SKM-1 (cell line): ENCODE data around the gene BBLN.

Experiments
- DNase-seq: peaks from one replicate; lab custom pipeline; 2025; ENCODE audit not compliant: unreplicated experiment; lab: John Stamatoyannopoulos, UW

BBLN gene

DNA sequence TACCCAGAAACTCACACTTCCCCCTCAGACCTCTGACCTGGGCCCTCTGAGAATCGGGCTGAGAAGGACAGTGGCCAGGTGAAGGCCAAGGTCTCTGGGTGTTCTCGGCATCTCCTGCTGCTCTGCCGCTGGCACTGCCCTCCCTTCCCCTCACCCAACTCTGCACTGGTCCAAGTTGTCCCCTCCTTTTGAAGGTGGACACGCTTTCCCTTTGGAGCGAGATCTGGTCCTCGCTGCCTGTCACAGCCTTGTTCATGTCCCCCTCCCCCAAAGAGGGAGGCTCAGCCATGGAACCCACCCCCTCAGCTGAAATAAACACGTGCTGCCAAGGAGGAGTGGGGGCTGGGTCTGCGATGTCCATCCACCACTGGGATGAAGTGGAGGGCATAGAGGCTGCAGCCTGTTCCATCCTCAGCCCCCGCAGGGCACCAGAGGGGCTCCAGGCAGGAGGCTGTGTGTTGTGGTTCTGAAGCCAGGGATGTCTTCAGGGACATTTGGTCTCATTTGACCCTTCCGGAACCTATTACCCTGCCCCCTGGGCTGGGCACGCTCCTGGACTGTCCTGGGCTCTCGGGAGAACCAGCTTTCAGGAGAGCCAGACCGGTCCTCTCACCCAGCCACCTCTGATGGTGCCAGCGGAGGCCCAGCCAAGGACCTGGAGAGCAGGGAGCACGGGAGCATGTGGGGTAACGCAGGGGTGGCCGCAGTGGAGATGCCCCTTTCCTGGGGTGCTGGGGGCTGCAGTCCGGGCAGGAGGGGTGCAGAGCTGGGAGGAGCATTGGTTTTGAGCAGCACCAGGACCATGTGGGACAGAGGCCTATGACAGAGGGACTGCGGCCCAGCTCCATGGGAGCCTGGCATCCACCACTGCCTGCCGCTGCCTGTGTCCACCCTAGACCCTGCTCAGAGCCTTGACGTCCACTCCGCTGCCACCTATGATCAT lies 15.6 kb upstream of the BBLN start:
- no peak for DNase-seq

DNA sequence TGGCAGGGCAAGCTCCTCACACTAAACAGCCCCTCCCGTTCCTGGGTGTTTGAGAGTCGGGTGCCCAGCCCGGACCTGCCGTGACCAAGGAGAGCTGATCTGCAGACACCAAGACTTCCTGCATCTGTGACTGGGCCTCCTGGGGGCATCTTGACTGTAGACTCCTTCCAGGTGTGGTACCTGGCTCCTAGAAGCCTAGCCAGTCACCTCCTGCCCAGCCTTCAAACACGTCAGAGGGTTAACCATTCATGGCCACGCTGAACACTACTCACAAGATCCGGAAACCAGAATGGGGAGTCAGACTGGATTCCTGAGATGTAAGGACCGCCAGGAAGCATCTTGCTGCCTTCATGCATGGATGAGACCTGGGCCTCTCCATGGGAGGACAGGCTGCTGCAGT lies 14.5 kb upstream of the BBLN start:
- DNase-seq, result no peak

DNA sequence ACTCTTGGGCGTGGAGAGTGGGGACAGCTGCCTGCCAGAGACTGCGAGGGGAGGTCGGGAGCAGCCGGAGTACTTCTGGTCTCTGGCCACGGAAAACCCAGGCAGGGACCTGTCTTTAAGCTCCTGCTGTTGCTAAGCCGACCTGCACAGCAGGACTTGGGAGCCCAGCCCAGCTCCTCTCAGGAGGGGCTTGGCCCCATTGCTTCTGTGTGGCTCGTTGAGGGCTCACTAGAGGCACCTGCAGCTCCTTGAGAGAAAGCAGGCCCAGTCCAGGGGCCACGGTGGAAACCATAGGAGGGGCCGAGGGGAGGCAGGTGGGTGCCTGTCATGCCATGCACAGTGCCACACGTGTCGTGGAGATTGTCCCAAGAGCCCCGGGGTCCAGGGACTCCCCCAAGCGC lies 14.1 kb upstream of the BBLN start:
- no peak for DNase-seq

DNA sequence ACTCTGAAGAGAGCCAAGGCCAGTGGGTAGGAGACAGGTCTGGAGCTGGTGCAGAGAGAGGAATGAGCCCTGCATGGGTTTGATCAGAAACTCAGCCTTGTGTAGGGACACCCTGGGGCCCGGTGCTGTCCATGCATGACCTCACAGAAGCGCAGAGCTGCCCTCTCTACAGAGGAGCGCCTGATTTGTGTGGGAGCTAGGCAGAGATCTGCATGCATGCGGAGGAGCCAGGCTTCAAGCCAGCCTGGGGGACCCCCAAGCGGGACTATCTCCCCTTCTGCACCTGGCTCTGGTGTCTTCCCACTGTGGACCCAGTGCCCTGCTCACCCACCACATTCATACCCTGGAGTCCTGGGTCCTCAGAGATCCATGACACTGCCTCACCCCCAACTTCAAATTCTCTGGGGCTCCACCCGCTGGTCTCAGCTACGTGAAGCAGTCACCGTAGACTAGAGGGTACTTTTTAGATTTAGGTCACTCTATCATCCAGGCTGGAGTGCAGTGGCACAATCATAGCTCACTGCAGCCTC lies 13.4 kb upstream of the BBLN start:
- no peak for DNase-seq

DNA sequence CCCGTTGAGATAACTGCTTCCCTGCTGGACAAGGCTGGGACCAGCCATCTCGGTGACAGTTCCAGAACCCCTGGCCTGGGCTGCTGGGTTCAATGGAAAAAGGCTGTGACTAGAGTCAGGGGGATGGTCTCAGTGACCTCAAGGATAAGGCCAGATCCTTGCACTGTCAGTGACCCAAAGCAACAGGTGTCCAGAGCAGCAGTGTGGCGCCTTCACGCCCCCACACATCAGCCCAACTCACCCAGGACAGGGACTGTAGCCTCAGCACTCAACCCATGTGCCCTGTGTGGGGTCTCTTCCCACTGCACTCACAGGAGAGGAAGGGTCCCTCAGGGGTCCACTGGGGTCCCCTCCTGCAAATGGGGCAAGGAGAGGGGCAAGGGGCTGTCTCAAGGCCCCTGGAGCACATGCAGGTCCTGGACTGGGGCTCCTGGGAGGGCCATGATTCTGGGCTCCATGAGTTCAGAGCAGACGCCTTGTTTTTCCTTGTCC lies 11.5 kb upstream of the BBLN start:
- DNase-seq, result no peak

DNA sequence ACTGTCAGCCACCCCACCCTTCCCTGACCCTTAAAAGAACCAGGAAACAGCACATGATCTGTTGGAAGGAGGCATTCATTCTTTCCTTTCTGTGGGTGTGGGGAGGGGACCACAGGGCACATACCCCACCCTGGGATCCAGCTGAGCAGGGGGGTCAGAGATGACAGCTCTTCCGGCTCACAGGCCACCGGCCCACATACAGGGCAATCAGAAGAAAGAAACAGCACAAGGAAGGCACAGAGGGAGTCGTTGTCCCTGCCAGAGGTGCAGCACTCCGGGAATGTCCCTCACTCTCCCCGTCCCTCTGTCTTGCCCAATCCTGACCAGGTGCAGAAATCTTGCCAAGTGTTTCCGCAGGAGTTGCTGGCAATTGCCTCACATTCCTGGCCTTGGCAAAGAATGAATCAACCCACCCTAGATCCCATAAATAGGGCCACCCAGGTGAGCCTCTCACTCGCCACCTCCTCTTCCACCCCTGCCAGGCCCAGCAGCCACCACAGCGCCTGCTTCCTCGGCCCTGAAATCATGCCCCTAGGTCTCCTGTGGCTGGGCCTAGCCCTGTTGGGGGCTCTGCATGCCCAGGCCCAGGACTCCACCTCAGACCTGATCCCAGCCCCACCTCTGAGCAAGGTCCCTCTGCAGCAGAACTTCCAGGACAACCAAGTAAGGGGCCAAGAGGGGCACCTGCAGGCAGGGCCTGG lies 10.9 kb upstream of the BBLN start, which contains the start of gene LCN2:
LCN2 (plus strand) TSS at position 453 of the 701 bp plus-strand sequence; CDS start at position 526, 73 bp downstream.
- no peak for DNase-seq

DNA sequence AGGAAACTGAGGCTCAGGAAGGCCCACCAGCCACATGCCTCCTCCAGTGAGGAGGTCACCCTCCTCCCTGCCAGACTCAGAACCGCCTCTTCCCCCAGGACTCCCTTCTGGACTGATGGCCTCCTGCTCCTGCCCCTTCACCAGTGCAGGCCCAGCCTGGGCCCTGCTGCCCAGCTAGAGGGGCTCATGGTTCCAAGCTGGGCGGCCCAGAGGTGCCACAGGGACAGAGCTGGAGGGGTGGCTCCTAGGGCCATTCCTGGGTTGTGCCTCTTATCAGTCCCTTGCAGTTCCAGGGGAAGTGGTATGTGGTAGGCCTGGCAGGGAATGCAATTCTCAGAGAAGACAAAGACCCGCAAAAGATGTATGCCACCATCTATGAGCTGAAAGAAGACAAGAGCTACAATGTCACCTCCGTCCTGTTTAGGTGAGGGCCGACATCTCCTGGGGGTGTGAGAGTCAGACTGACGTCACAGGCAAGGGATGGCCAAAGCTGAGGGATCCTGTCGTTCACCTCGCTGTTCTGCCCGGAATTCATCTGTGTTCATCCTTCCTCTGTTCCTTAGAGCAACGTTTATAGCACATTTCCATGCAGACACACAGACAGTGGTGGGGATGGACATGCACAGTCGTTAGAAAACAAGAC lies 10.0 kb upstream of the BBLN start:
- DNase-seq, result no peak

DNA sequence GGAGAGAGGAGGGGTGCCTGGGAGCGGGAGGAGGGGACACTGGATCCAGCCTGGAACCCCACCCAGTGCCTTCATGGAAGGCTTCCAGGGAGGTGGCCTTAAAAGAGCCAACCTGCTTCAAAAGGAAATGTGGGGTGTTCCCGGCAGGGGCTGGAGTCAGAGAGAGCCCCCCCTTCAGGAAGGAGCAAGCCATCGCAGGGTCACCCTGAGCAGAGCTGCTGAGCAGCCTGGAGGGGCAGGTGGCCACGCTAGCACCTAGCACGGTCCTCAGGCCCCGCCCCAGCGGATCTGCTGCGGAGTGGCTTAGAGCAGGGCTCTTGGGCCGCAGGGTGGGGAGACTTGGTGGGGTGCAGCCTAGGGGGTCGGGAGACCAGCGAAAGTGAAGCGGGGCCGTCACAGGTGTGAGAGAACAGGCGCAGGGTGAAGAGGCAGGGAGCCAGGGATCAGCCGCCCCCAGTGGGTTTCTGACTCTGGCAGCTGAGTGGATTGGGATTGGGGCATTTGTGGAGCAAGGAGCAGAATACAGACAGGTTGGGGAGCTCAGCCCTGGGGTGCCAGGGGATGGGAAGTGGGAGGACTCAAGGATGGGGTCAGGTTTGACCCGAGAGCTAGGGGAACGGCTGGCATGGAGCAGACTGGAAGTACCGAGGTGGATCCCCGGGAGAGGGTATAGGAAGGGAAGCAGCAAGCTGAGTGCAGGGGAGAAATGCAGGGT lies 9.3 kb upstream of the BBLN start:
- peak; percentile 21 for DNase-seq

DNA sequence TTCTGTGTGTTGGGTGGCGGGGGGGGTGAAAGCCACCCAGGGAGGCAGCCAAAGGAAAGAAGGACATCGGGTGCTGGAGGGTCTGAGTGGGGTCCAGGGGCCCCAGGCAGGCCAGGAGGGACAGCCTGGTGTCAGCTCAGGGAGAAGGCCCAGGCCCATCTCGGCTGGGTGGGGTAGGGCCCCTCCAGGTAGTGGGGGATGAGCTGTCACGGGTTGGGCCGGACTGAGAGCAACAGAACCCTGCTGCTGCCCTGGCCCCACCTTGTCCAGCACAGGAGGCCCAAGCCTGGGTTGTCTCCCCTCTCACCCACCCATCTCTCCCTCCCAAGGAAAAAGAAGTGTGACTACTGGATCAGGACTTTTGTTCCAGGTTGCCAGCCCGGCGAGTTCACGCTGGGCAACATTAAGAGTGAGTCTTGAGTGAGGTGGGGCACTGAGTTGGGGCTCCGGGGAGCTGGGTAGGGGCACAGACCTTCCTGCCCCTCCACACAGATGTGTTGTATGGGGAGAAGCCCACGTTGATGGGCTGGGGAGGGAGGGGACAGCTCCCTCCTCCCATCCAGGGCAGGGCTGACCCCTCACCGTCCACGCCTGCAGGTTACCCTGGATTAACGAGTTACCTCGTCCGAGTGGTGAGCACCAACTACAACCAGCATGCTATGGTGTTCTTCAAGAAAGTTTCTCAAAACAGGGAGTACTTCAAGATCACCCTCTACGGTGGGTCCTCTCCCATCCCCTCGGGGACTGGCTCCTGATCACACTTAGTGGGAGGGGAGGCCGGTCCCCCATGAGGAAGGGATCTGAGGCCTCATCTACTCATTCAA lies 8.5 kb upstream of the BBLN start:
- DNase-seq, result no peak

DNA sequence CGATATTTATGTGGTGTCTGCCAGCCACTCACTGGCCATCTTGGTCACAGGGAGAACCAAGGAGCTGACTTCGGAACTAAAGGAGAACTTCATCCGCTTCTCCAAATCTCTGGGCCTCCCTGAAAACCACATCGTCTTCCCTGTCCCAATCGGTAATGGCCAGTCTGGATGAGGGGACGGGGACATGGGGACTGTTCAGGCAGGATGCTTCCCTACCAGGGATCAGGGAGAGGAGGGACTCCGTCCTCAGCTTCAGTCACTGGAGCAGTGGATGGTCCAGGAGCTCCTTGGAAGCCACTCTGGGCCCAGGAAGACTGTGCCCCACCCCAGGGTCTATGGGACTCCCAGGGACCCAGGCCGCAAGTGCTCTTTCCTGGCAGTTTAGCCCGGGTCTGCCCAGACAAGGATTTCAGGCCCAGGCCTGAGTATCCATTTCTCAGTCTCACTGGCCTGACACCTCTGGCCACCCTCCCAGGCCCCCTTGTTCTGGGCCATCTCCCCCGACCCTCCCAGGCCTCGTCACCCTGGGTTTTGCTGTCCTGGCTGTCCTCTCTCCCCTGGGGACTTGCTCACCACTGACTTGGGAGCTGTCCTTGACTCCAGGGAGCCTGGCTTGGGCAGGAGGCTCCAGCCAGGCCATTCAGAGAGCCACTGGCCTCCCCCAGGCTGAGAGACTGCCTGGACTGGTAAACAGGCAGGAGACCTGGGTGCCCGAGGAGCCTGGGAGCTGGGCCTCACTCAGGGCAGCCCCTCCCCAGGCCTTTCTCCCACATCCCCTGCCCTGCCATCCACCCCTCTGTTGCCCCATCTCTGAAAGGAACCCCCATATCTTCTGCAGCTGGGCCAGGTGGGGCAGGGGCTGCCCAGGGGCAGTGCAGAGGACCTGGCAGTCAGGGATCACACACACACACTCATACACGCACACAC lies 7.7 kb upstream of the BBLN start:
- DNase-seq, result no peak

DNA sequence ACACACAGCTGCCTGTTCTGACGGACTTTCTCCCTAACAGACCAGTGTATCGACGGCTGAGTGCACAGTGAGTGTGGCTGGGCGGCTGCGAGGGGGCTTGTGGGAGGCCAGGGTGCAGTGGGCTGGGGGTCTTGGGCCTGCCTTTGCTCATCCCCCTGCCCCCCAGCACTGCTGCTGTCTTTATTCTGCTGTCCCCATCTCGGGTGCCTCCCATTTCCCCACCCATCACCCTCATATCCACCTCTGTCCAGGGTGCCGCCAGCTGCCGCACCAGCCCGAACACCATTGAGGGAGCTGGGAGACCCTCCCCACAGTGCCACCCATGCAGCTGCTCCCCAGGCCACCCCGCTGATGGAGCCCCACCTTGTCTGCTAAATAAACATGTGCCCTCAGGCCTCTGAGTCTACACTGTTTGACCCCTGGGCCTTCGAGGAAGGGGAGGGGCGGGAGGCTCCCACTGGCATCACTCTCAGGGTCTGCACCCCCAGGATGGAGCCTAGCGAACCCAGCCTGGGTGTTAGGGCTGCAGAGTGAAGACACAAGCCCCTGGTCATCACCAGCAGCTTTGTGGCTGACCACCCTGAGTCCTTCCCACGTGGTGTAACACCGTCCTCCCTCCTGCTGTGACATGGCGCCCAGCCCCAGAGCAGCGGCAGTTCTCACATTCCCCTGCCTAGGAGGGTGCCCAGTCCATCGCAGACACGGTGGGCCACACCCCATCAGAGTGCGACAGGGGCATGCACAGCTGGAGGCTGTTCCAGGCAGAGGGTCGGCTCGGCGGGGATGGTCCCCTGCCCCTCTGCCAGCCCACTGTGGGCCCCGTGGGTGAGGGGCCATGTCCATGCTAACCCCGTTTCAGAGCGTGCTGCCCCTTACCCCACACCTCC lies 6.8 kb upstream of the BBLN start:
- DNase-seq, result no peak

DNA sequence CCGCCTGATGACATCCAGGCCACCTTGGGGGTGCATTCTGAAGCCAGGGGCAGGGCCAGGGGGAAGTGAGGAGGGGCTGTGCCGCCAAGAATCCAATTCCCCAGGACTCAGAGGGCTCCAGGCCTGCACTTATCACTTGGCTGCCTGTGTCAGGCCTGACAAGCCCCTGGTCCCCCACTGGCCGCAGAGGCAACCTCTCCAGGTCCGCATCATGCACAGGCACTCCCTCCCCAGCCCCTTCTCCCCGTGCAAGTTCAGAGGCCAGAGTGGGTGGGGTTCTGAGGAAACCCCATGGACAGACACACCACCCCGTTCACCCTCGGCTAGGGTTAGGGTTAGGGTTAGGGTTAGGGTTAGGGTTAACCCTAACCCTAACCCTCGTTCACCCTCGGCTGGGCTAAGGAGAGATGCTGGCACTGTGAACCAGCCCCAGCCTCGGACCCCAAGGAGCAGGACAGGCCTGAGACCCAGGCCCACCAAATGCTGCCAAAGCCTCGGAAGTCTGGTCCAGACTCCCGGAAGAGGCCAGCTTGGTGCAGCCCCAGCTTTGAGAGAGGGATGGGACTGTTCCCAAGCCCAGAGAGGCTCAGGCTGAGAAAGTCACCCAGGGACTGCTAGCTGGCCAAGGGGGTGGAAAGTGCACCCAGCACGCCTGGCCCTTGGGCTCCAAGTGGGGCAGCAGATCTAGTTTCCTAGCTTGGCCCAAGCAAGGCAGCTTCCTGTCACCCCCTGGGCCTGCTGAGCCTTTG lies 5.9 kb upstream of the BBLN start:
- DNase-seq, result no peak

DNA sequence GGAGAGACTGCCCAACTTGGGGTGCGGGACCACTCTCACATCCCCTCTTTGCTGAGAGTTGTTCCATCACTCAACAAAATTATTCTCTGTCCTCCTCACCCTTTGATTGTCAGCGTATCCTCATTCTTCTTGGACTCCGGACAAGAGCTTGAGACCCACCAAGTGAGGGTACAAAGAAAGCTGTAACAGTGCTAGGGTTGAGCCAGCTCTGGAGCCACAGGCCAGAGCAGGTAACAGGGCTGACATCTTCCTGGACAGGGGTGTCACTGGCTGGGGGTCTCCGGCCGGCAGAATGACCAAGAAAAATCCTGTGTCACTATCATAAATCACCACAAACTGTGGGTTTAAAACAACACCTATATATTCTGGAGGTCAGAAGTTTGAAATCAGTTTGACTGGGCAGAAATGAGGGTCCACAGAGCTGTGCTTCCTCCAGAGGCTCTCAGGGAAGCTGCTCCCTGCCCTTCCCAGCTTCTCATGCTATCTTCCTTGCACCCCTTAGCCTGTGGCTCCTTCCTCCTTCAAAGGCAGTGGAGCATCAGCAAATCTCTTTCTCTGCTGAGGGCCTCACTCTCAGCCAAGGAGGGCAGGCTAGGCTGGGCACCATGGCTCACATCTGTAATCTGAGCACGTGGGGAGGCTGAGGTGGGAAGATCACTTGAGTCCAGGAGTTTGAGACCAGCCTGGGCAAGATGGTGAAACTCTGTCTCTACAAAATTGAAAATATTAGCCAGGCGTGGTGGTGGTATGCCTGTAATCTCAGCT lies 4.1 kb upstream of the BBLN start:
- DNase-seq, result no peak

DNA sequence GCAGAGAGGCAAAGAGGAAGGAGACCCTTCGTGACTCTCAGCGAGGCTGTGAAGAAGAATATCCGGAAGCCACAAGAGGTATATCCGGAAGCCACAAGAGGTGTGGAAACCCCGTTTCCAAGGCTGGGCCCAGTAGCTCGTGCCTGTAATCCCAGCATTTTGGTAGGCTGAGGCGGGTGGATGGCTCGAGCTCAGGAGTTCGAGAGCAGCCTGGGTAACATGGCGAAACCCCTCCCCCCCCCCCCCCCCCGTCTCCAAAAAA lies 612 bp upstream of the BBLN start:
- peak; percentile 75 for DNase-seq

DNA sequence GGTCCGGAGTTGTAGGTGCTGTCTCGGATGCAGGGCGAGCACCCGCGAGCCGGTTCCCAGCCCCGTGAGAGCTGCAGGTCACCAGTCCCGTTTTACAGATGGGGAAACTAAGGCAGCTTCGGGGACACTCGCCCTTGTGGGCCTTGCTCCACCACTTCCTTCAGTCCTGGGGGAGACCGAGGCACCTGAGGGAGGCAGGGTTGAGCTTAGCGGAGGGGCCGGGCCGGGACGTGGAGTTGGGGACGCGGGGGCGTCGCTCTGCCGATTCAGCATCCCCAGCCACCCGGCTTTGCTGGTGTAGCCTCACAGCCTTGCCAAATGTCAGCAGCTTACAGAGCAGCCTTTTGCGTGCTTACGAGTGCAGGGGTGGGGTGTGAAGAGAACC lies 530 bp downstream of the BBLN start:
- DNase-seq, result no peak

DNA sequence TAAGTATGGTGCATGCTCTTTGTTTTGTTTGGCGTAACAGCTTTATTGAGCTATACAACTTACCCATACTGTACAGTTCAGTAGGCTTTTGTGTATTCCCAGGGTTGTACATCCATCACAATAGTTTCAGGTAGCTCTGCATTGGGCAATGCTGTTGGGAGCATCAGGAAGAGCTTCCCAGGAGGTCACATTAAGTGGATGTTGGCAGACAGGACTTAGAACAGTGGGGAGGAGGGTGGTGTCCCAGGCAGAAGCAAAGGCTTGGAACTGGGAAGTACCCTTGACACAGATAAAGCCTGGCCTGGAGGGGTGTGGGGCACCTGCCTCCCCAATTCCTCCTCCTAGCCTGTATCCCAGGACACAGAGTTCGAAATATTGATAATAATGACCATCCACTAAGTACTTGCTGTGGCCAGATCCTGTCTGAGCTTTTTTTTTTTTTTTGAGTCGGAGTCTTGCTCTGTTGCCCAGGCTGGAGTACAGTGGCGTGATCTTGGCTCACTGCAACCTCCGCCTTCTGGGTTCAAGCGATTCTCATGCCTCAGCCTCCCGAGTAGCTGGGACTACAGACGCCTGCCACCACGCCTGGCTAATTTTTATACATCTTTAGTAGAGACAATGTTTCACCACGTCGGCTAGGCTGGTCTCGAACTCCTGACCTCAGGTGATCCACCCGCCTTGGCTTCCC lies 1.3 kb downstream of the BBLN start:
- no peak for DNase-seq
